GM12878 (cell line): ENCODE results near the gene LRP1B. TPM values are rescaled to one million over a fixed set of nuclear protein-coding genes. Genes with fewer than 3 reads are reported as not detected.

Source experiments
- ATAC-seq: fragments of 200-7000 bp; cut with Tn5 transposase; 3 replicates; pipeline ENCODE4 v1.9.1; 2020; ENCODE audit warnings: mild to moderate bottlenecking, moderate library complexity
- BruUV-seq: library from RNA; stranded (reverse); fragments of 400-500 nt; replicated peaks from 2 replicates; lab custom pipeline; 2021; lab: Mats Ljungman, UMichigan
- CTCF ChIA-PET: fragments of 300-600 bp; sonication (Branson Sonifier 250); formaldehyde crosslinking; extraction: SDS; loops from one replicate; lab custom pipeline; 2021; ENCODE audit warnings: inconsistent platforms; lab: Yijun Ruan, JAX
- POLR2A ChIA-PET: fragments of 350-600 bp; formaldehyde crosslinking; extraction: SDS; loops from one replicate; lab custom pipeline; 2021; ENCODE audit warnings: inconsistent platforms; lab: Charles Lee
- RAD21 ChIA-PET: fragments of 300-600 bp; sonication (Branson Sonifier 250); formaldehyde crosslinking; loops from one replicate; lab custom pipeline; 2023; ENCODE audit warnings: antibody characterized with exemption; ENCODE audit not compliant: unreplicated experiment; lab: Charles Lee
- SMC1A ChIA-PET: fragments of 300-600 bp; sonication (Branson Sonifier 250); formaldehyde crosslinking; loops from one replicate; lab custom pipeline; 2023; ENCODE audit not compliant: unreplicated experiment, uncharacterized antibody; lab: Charles Lee
- DNase-seq: peaks from one replicate; pipeline ENCODE4 v3.0.0-alpha.2; 2011; ENCODE audit warnings: low read depth, low spot score
- FAIRE-seq: peaks from 3 replicates; lab custom pipeline; 2011; peaks lifted over from hg19 to GRCh38; lab: Jason Lieb, UNC
- H2AFZ ChIP-seq: 2 replicates; pipeline ENCODE4 v1.6.0; 2011; ENCODE audit warnings: low read depth, low read length, control low read depth; ENCODE audit not compliant: control insufficient read depth
- H3K27ac ChIP-seq: 2 replicates; pipeline ENCODE4 v1.5.1; 2011; ENCODE audit warnings: control low read depth; ENCODE audit not compliant: control insufficient read depth, insufficient read depth
- H3K27me3 ChIP-seq, 2 experiments: replicated peaks in 1 of 2; 2 replicates each; pipeline versions ENCODE4 v1.6.0 to v1.6.1; 2011; ENCODE audit warnings: low read length in 1 of 2; ENCODE audit not compliant: control insufficient read depth in 2 of 2, insufficient read depth in 2 of 2
- H3K36me3 ChIP-seq, 2 experiments: 2 replicates each; pipeline ENCODE4 v1.5.1; 2011; ENCODE audit warnings: low read length in 1 of 2; ENCODE audit not compliant: control insufficient read depth in 2 of 2, insufficient read depth in 2 of 2
- H3K4me1 ChIP-seq: 2 replicates; pipeline ENCODE4 v1.6.1; 2011; ENCODE audit warnings: mild to moderate bottlenecking, low read length, moderate library complexity, mixed read lengths; ENCODE audit not compliant: control insufficient read depth, insufficient read depth
- H3K4me2 ChIP-seq: 2 replicates; pipeline ENCODE4 v1.6.0; 2011; ENCODE audit warnings: control low read depth; ENCODE audit not compliant: control insufficient read depth, insufficient read depth
- H3K4me3 ChIP-seq: fragments of 200-600 bp; sonication (generic); 2 replicates; pipeline ENCODE4 v1.5.1; 2016
- H3K79me2 ChIP-seq: 2 replicates; pipeline ENCODE4 v1.6.0; 2011; ENCODE audit warnings: low read length; ENCODE audit not compliant: control insufficient read depth, insufficient read depth
- H3K9ac ChIP-seq: 2 replicates; pipeline ENCODE4 v1.8.0; 2011; ENCODE audit warnings: low read length, control low read depth, mixed read lengths; ENCODE audit not compliant: control insufficient read depth, insufficient read depth
- H3K9me3 ChIP-seq: replicated peaks from 3 replicates; pipeline ENCODE4 v1.5.1; 2011; ENCODE audit warnings: mild to moderate bottlenecking, low read length; ENCODE audit not compliant: control insufficient read depth, insufficient read depth
- H4K20me1 ChIP-seq: 2 replicates; pipeline ENCODE4 v1.6.0; 2011; ENCODE audit not compliant: control insufficient read depth, insufficient read depth
- CBFB ChIP-seq: IDR thresholded peaks from 2 replicates; pipeline ENCODE4 v1.6.1; 2016; ENCODE audit warnings: antibody characterized with exemption, low read depth
- HDGF ChIP-seq: fragments of 450-650 bp; IDR thresholded peaks from 2 replicates; pipeline ENCODE4 v1.6.1; 2016; ENCODE audit warnings: antibody characterized with exemption
- IKZF1 ChIP-seq: fragments of 450-650 bp; conservative IDR thresholded peaks from 2 replicates; pipeline ENCODE4 v1.6.1; 2017; ENCODE audit warnings: antibody characterized with exemption, mild to moderate bottlenecking
- MAX ChIP-seq: IDR thresholded peaks from 2 replicates; pipeline ENCODE4 v1.6.1; 2012; ENCODE audit warnings: low read depth, low read length, improper control_type of control experiment
- MEF2B ChIP-seq: fragments of 450-650 bp; IDR thresholded peaks from 2 replicates; pipeline ENCODE4 v1.6.1; 2018; ENCODE audit warnings: mild to moderate bottlenecking, moderate library complexity; ENCODE audit not compliant: partially characterized antibody, poor library complexity, severe bottlenecking
- NFIC ChIP-seq: IDR thresholded peaks from 2 replicates; pipeline ENCODE4 v1.6.1; 2012; ENCODE audit warnings: low read depth, mild to moderate bottlenecking, inconsistent platforms, low read length, moderate library complexity
- PAX5 ChIP-seq: IDR thresholded peaks from 2 replicates; pipeline ENCODE4 v1.6.1; 2011; ENCODE audit warnings: low read depth, low read length, borderline replicate concordance
- POLR2AphosphoS2 ChIP-seq: IDR thresholded peaks from 2 replicates; pipeline ENCODE4 v1.6.1; 2011; ENCODE audit warnings: low read depth, mild to moderate bottlenecking, low read length, improper control_type of control experiment, moderate library complexity
- RAD21 ChIP-seq: IDR thresholded peaks from 2 replicates; pipeline ENCODE4 v1.6.1; 2011; ENCODE audit warnings: mild to moderate bottlenecking, low read depth, low read length, moderate library complexity; ENCODE audit not compliant: insufficient read depth
- RELA ChIP-seq: fragments of 450-650 bp; IDR thresholded peaks from 2 replicates; pipeline ENCODE4 v1.8.0; 2014; ENCODE audit warnings: borderline replicate concordance; ENCODE audit not compliant: partially characterized antibody
- RUNX3 ChIP-seq: IDR thresholded peaks from 2 replicates; pipeline ENCODE4 v1.6.1; 2012; ENCODE audit warnings: low read length, inconsistent platforms
- SKIL ChIP-seq: fragments of 450-650 bp; IDR thresholded peaks from 2 replicates; pipeline ENCODE4 v1.6.1; 2017; ENCODE audit warnings: mild to moderate bottlenecking, low read depth, inconsistent platforms; ENCODE audit not compliant: poor library complexity, severe bottlenecking
- SMAD1 ChIP-seq: fragments of 450-650 bp; IDR thresholded peaks from 2 replicates; pipeline ENCODE4 v1.6.1; 2018; ENCODE audit warnings: mild to moderate bottlenecking, low read depth; ENCODE audit not compliant: partially characterized antibody
- SREBF1 ChIP-seq: IDR thresholded peaks from 2 replicates; pipeline ENCODE4 v1.6.1; 2012; ENCODE audit warnings: mild to moderate bottlenecking, low read length
- ZBED1 ChIP-seq: IDR thresholded peaks from 2 replicates; pipeline ENCODE4 v1.6.1; 2016; ENCODE audit warnings: borderline replicate concordance
- ZNF207 ChIP-seq: fragments of 450-650 bp; IDR thresholded peaks from 2 replicates; pipeline ENCODE4 v1.6.1; 2014; ENCODE audit warnings: antibody characterized with exemption, mild to moderate bottlenecking, borderline replicate concordance
- ZNF274 ChIP-seq: IDR thresholded peaks from one replicate; pipeline ENCODE4 v1.8.0; 2011; ENCODE audit not compliant: insufficient read length, insufficient read depth
- ZNF592 ChIP-seq: fragments of 450-650 bp; IDR thresholded peaks from 2 replicates; pipeline ENCODE4 v1.6.1; 2017; ENCODE audit warnings: mild to moderate bottlenecking, moderate library complexity
- WGBS: methylation state at CpG from one replicate; pipeline ENCODE4 v1.1.6; 2016; ENCODE audit warnings: low lambda C conversion rate; ENCODE audit not compliant: insufficient replicate concordance, insufficient coverage; ENCODE audit errors: missing lambda C conversion rate; 5-methylcytosine and 5-hydroxymethylcytosine counted together
- in situ Hi-C: fragments of 300-500 bp; cut with MboI; formaldehyde crosslinking; loops from 9 replicates; pipeline ENCODE4 v1.14.3; 2018; ENCODE audit warnings: mixed read lengths
- intact Hi-C: fragments of 100-400 bp; cut with micrococcal nuclease; formaldehyde crosslinking; loops from one replicate; pipeline ENCODE4 v1.14.2; 2022; ENCODE audit not compliant: unreplicated experiment
- polyA plus RNA-seq, 11 experiments: library from polyadenylated mRNA; depleted of rRNA in 4 of 11; unstranded in 6 of 11; stranded (reverse) in 5 of 11; fragments of >200 nt; fragmentation: Nextera tagmentation in 4 of 11; fragmentation: Illumina TruSeq in 1 of 11; extraction: Ambion mirVana in 4 of 11; extraction: Trizol in 1 of 11; gene quantifications; 1 replicate in 1 of 11; 2 replicates in 10 of 11; pipeline versions ENCODE4 v1.2.1 to v1.2.3, GENCODE V29; 2011 to 2016; ENCODE audit warnings: inconsistent platforms in 2 of 11, missing spikeins in 2 of 11, low read depth in 1 of 11
- total RNA-seq, 4 experiments: library from RNA; depleted of rRNA in 3 of 4; stranded (reverse); fragments of >200 nt in 3 of 4; fragmentation: Illumina TruSeq in 1 of 4; extraction: Trizol in 1 of 4; gene quantifications; 2 replicates each; pipeline versions ENCODE4 v1.2.1 to v1.2.3, GENCODE V29; 2013 to 2021

Gene LRP1B
- total and polyA plus RNA-seq, 10 of the 15 experiments (the other 5 are each of a cell fraction or from before 2014, with no cell fraction given) = under 0.01 to 0.06 (median 0.03) TPM; not detected in 5

GRCh38 chr2:141933226-141933625, 197.6 kb downstream of the LRP1B start:
- no peak for FAIRE-seq
- no peaks in the 10 kb centered on the region for H3K36me3 ChIP-seq
- H4K20me1 ChIP-seq = no peaks in the 10 kb centered on the region
- H2AFZ ChIP-seq = no peak overlapping the region
- no peak overlapping the region for H3K9ac ChIP-seq
- no peak overlapping the region for H3K4me3 ChIP-seq
- H3K79me2 ChIP-seq = no peaks in the 10 kb centered on the region
- no peaks in the 10 kb centered on the region for H3K9me3 ChIP-seq
- no peak overlapping the region for H3K4me2 ChIP-seq
- intact Hi-C loops = no loop called here
- no peak for DNase-seq
- RAD21 ChIA-PET = no interaction called here
- in situ Hi-C loops = no loop called here
- no peaks in the 10 kb centered on the region for H3K4me1 ChIP-seq
- POLR2A ChIA-PET = no interaction called here
- CTCF ChIA-PET = no interaction called here
- H3K27me3 ChIP-seq = no peaks in the 10 kb centered on the region
- H3K27ac ChIP-seq = no peak overlapping the region
- WGBS = 0% methylated on average over 1 of the region's 1 CpG
- no peak for ATAC-seq
- SMC1A ChIA-PET = interaction anchor here (1.0 kb wide), 1 partner anchor 21 kb away, joined by 4 read pairs; no protein-coding TSS in a partner anchor
- no TSS peak for BruUV-seq
- TF ChIP-seq SKIL = no peak
- TF ChIP-seq RAD21 = no peak
- no peak for TF ChIP-seq ZNF274
- no peak for TF ChIP-seq NFIC
- TF ChIP-seq SREBF1 = no peak
- TF ChIP-seq CBFB = no peak
- no peak for TF ChIP-seq SMAD1
- TF ChIP-seq POLR2AphosphoS2 = no peak
- TF ChIP-seq IKZF1 = no peak
- TF ChIP-seq RELA = no peak
- no peak for TF ChIP-seq RUNX3
- no peak for TF ChIP-seq ZBED1
- TF ChIP-seq PAX5 = no peak
- TF ChIP-seq HDGF = no peak
- no peak for TF ChIP-seq ZNF207
- no peak for TF ChIP-seq ZNF592
- TF ChIP-seq MAX = no peak
- no peak for TF ChIP-seq MEF2B
